NB4 (cell line): Measurements from ENCODE around the gene CHCHD6.

Experiments
- DNase-seq: peaks from one replicate; pipeline ENCODE4 v3.0.0; 2010; ENCODE audit warnings: low read depth
- H3K4me3 ChIP-seq: one replicate; pipeline ENCODE4 v1.5.1; 2011; ENCODE audit warnings: mild to moderate bottlenecking, low read depth, low read length, moderate library complexity
- CTCF ChIP-seq: IDR thresholded peaks from one replicate; pipeline ENCODE4 v1.5.1; 2012; ENCODE audit warnings: low read depth, low read length
- MAX ChIP-seq: IDR thresholded peaks from 2 replicates; pipeline ENCODE4 v1.6.1; 2011; ENCODE audit warnings: low read depth, low read length
- MYC ChIP-seq: IDR thresholded peaks from 2 replicates; pipeline ENCODE4 v1.6.1; 2011; ENCODE audit warnings: low read depth, low read length
- POLR2A ChIP-seq: IDR thresholded peaks from 2 replicates; pipeline ENCODE4 v1.6.1; 2011; ENCODE audit warnings: mild to moderate bottlenecking; ENCODE audit not compliant: insufficient read length; ENCODE audit errors: extremely low read depth

Gene CHCHD6

GRCh38 chr3:126818400-126819095 lies 114.5 kb downstream of the CHCHD6 start:
- TF ChIP-seq CTCF (no peak), POLR2A (no peak), MAX (no peak), MYC (no peak)
- H3K4me3 ChIP-seq, result no peak overlapping the region
- no peak for DNase-seq

DNA sequence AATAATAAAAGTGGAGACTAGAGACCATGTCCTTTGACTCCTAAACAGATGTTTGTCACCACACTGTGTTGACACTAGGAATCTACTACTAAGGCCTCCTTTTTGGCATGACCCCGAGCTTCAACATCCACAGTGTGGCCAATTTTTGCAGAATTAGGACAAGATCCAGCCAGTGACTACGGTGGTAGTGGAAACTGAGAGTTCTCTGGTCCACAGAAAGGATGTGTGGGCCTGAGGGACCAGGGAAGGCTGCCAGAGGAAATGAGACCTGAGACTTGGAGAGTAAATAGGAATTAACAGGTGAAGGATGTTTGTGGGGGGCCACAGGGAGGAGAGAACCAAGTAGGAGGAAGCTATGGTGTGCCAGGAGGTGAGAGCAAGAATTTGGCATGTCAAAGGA lies 122.7 kb downstream of the CHCHD6 start:
- no peak for DNase-seq
- H3K4me3 ChIP-seq, result no peak overlapping the region
- no peak for TF ChIP-seq CTCF
- TF ChIP-seq MYC, result no peak
- TF ChIP-seq POLR2A, result no peak
- no peak for TF ChIP-seq MAX

DNA sequence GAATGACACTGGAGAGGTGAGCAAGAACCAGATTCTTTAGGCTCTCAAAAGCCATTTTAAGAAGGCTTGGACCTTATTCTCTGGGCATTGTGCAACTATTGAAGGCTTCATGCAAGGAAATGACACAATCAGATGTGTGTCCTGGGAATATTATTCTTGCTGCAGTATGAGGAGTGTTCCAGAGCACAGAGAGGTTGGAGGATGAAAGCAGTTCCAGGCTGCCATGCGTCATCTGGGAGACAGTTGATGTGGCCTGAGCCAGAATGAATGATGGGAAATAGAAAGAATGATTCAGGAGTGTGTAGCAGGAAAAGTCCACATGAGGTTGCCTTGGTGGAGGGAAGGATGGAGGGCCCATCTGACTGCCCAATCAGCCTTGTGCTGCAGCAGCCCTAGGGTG lies 123.1 kb downstream of the CHCHD6 start:
- no peak for TF ChIP-seq MAX
- TF ChIP-seq POLR2A, result no peak
- TF ChIP-seq MYC, result no peak
- no peak for DNase-seq
- H3K4me3 ChIP-seq, result no peak overlapping the region

- TF ChIP-seq MYC (no peak), POLR2A (no peak), CTCF (no peak), MAX (no peak)
- DNase-seq, result no peak
- no peak overlapping the region for H3K4me3 ChIP-seq
Measured at GRCh38 chr3:126828306-126828705, 124.3 kb downstream of the CHCHD6 start.

DNA sequence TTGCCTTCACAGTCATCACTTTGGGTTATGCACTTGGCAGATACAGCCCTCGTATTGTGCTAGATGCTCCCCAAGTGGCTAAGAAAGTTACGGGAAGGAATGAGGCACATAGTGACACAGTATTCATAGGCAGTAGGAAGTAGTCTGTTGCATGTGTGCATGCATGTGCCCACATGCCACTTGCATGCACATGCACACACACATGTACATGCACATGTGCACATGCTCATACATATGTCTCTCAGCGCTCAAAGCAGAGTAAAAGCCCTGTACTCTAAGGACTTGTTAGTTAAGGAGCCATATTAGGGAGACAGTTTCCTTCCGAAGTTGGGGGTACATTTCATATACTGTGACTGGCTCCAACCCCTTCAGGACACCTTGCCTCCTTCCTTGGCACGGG lies 128.9 kb downstream of the CHCHD6 start:
- no peak for DNase-seq
- TF ChIP-seq POLR2A (no peak), CTCF (no peak), MAX (no peak), MYC (no peak)
- no peak overlapping the region for H3K4me3 ChIP-seq

- no peak for TF ChIP-seq MYC
- TF ChIP-seq CTCF, result no peak
- no peak for TF ChIP-seq MAX
- no peak for TF ChIP-seq POLR2A
- no peak overlapping the region for H3K4me3 ChIP-seq
- DNase-seq, result no peak
Measured at GRCh38 chr3:126834596-126835471, 130.8 kb downstream of the CHCHD6 start.
